ENCODE data around the gene NPAS3.

NPAS3 gene

DNA sequence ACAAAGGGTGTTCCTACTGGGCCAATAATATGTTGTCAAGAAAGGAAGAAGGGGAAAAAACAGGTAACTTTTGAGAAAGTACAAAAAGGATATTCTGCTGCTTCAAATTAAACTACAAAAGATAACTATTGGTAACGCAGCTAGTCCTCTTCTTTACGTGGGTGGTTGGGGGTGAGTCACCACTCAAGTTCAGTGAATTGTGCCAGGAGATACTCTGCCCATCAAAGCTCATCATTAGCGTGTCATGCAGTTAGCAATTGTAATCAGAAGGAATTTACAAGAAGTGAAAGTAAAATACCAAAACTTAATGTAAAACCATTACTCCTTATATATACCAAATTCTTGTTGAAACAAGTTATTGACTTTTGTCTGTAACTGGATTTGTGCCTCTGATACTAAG lies 342.0 kb downstream of the NPAS3 start:
- no peak overlapping the region for H3K27ac Mint-ChIP-seq
- DNase-seq (no peak), ATAC-seq (no peak)
- H3K4me1 Mint-ChIP-seq, result no peaks in the 10 kb centered on the region
- H3K36me3 Mint-ChIP-seq (ENCODE audit: low read depth), result no peaks in the 10 kb centered on the region
- H3K27me3 Mint-ChIP-seq, result no peaks in the 10 kb centered on the region
- no peak overlapping the region for H3K4me3 Mint-ChIP-seq
- H3K9me3 Mint-ChIP-seq, result peaks cover 5% of the 10 kb centered on the region

- DNase-seq, result no peak
- no peaks in the 10 kb centered on the region for H3K36me3 Mint-ChIP-seq (ENCODE audit: low read depth)
- no peak overlapping the region for H3K4me3 Mint-ChIP-seq
- ATAC-seq, result no peak
- H3K27ac Mint-ChIP-seq, result no peak overlapping the region
- H3K27me3 Mint-ChIP-seq, result no peaks in the 10 kb centered on the region
- H3K9me3 Mint-ChIP-seq, result peaks cover 3% of the 10 kb centered on the region
- H3K4me1 Mint-ChIP-seq, result no peaks in the 10 kb centered on the region
These were observed 343.9 kb downstream of the NPAS3 start for GRCh38 chr14:33282331-33283230.

- Mint-ChIP-seq H3K27me3 (no peaks in the 10 kb centered on the region), H3K9me3 (no peaks in the 10 kb centered on the region), H3K4me3 (no peak overlapping the region), H3K27ac (no peak overlapping the region), H3K36me3 (ENCODE audit: low read depth) (no peaks in the 10 kb centered on the region), H3K4me1 (no peaks in the 10 kb centered on the region)
- ATAC-seq (no peak), DNase-seq (no peak)
These were observed 347.4 kb downstream of the NPAS3 start for GRCh38 chr14:33285902-33286700.

GRCh38 chr14:33287189-33287588 lies 348.5 kb downstream of the NPAS3 start:
- no peaks in the 10 kb centered on the region for H3K36me3 Mint-ChIP-seq (ENCODE audit: low read depth)
- DNase-seq (no peak), ATAC-seq (no peak)
- H3K27ac Mint-ChIP-seq, result no peak overlapping the region
- no peak overlapping the region for H3K4me3 Mint-ChIP-seq
- peaks cover 5% of the 10 kb centered on the region for H3K9me3 Mint-ChIP-seq
- no peaks in the 10 kb centered on the region for H3K4me1 Mint-ChIP-seq
- H3K27me3 Mint-ChIP-seq, result no peaks in the 10 kb centered on the region

DNA sequence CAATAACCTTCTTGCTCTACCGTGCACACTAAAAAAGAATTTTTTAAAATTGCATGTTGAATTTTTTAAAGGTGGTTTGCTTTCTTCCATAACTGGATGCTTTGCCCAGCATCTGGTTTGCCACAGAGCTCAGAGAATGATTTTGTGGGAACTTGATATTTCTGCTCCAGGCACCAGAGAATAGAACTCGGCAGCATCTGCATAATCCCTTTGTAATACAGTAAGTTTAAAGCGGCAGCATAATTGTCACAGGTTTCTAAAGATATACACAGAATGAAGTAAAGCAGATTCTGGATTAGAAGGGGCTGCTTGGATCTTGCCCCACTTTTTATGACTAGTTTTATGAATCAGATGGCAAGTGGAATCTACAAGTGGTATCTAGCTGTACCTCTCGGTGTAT lies 352.0 kb downstream of the NPAS3 start:
- peaks cover 12% of the 10 kb centered on the region for H3K9me3 Mint-ChIP-seq
- no peak overlapping the region for H3K27ac Mint-ChIP-seq
- DNase-seq (no peak), ATAC-seq (no peak)
- no peaks in the 10 kb centered on the region for H3K27me3 Mint-ChIP-seq
- H3K36me3 Mint-ChIP-seq (ENCODE audit: low read depth), result no peaks in the 10 kb centered on the region
- no peaks in the 10 kb centered on the region for H3K4me1 Mint-ChIP-seq
- no peak overlapping the region for H3K4me3 Mint-ChIP-seq

DNA sequence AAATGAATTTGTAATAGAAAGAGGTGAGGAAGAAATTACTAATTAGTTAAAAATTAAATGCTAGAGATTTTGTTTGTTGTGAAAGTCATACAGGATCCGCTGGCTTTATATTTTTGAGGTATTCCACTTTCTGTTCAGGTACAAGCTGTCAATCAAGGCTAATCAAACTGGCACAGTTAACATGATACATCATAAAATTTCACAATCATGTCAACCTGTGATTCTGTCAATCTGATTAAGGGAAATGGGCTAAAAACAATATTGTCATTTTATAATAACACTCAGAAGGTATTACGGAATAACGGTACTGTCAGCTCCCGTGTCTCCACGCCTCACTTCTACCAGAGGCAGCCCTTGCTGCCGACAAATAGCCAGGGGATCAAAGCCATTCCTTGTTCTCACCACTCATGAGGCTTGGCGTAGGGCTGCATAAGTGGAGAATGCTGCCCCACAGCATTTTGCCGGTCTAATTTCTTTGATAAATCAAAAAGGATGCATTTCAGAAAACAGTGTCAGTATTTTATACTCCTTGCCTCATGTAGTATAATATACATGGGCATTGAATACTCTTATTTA lies 352.9 kb downstream of the NPAS3 start:
- DNase-seq (no peak), ATAC-seq (no peak)
- Mint-ChIP-seq H3K4me1 (no peaks in the 10 kb centered on the region), H3K27me3 (no peaks in the 10 kb centered on the region), H3K36me3 (ENCODE audit: low read depth) (no peaks in the 10 kb centered on the region), H3K9me3 (peaks cover 12% of the 10 kb centered on the region), H3K27ac (no peak overlapping the region), H3K4me3 (no peak overlapping the region)

DNA sequence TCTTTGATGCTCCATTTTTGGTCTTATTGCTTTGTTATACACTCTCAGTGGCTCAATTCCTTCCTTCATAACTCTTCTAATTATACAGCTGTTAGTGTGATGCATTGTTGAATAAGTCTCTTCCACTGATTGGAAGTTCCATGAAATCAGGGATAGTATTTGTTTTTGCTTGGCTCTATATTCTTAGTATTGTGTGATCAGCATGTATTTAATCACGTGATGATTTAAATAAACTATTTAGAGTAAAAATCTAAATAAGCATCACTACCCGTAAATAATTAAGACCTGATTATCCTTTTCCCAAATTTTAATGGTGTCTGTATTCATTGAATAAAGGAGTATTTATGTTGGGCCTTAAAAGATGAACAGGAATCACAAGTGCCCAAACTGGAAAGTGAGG lies 355.7 kb downstream of the NPAS3 start:
- DNase-seq, result no peak
- Mint-ChIP-seq H3K9me3 (peaks cover 12% of the 10 kb centered on the region), H3K27me3 (no peaks in the 10 kb centered on the region), H3K27ac (no peak overlapping the region), H3K4me3 (no peak overlapping the region), H3K4me1 (no peaks in the 10 kb centered on the region), H3K36me3 (ENCODE audit: low read depth) (no peaks in the 10 kb centered on the region)
- ATAC-seq, result no peak

DNA sequence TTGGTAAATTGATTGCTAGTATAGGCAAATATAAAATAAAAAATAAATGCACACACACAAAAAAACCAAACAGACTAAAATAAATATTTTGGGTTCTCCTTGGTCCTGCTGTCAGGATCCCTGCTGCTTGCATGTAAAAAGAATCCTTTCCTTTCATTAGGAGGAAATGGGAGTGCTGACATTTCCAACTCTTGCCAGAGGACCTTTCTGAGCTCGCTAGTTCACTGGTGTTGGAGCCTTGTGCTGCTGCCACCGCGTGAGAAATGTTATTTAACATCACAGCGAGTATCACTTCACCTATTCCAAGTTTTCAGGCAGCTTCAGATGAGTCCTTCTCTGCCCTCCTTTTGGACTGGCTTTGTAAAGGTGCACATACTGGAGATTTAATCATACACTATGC lies 358.9 kb downstream of the NPAS3 start:
- Mint-ChIP-seq H3K4me1 (no peaks in the 10 kb centered on the region), H3K4me3 (no peak overlapping the region), H3K9me3 (peaks cover 8% of the 10 kb centered on the region), H3K27me3 (no peaks in the 10 kb centered on the region), H3K36me3 (ENCODE audit: low read depth) (no peaks in the 10 kb centered on the region), H3K27ac (no peak overlapping the region)
- no peak for ATAC-seq
- no peak for DNase-seq

GRCh38 chr14:33307691-33308251 lies 369.1 kb downstream of the NPAS3 start:
- ATAC-seq, result no peak
- no peak for DNase-seq
- Mint-ChIP-seq H3K9me3 (no peaks in the 10 kb centered on the region), H3K27me3 (no peaks in the 10 kb centered on the region), H3K36me3 (ENCODE audit: low read depth) (no peaks in the 10 kb centered on the region), H3K4me1 (no peaks in the 10 kb centered on the region), H3K4me3 (no peak overlapping the region), H3K27ac (no peak overlapping the region)

DNA sequence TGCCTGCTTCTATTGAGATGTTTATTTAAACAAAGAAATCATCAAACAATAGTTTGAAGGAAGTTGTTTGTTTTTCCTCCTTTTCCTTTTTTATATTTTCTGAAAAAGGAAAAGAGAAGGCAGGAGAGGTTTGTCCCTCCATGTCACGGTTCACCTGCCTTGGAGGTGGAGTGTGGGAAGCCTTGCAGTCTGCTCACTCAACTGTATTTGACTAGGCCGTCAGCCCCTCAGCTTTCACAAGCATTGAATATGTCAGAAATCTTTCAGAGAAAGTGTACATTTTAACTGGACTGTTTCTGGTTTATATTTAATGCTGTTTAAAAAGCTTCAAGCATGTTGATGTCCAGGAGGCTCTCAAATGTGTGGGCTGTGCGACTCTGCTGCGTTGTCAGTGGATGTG lies 370.4 kb downstream of the NPAS3 start:
- no peak overlapping the region for H3K27ac Mint-ChIP-seq
- H3K4me1 Mint-ChIP-seq, result no peaks in the 10 kb centered on the region
- H3K27me3 Mint-ChIP-seq, result no peaks in the 10 kb centered on the region
- H3K4me3 Mint-ChIP-seq, result no peak overlapping the region
- ATAC-seq (no peak), DNase-seq (no peak)
- H3K36me3 Mint-ChIP-seq (ENCODE audit: low read depth), result no peaks in the 10 kb centered on the region
- no peaks in the 10 kb centered on the region for H3K9me3 Mint-ChIP-seq

DNA sequence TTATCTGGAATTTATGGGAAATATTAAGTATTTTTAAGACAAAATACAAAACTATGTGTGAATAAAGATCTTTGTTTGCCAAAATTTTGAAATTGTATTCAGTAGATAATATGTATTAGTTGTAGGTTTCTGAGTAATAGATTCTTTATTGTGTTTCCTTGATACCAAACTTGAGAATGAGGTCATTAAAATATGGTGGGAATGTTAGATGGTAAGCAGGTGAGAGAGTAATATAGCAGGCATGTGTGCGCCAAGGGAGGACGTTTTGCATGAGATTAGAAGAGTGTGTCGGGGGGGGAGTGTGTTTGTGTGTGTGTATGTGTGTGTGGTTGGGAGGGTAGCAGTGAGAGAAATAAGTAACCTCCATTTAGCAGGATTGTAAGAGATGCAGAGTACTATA lies 376.5 kb downstream of the NPAS3 start:
- H3K4me3 Mint-ChIP-seq, result no peak overlapping the region
- H3K27me3 Mint-ChIP-seq, result no peaks in the 10 kb centered on the region
- peaks cover 5% of the 10 kb centered on the region for H3K9me3 Mint-ChIP-seq
- H3K27ac Mint-ChIP-seq, result no peak overlapping the region
- no peak for ATAC-seq
- DNase-seq, result no peak
- no peaks in the 10 kb centered on the region for H3K4me1 Mint-ChIP-seq
- no peaks in the 10 kb centered on the region for H3K36me3 Mint-ChIP-seq (ENCODE audit: low read depth)

GRCh38 chr14:33315721-33316120 lies 377.0 kb downstream of the NPAS3 start:
- Mint-ChIP-seq H3K27me3 (no peaks in the 10 kb centered on the region), H3K36me3 (ENCODE audit: low read depth) (no peaks in the 10 kb centered on the region), H3K9me3 (peaks cover 5% of the 10 kb centered on the region), H3K27ac (no peak overlapping the region), H3K4me1 (no peaks in the 10 kb centered on the region), H3K4me3 (no peak overlapping the region)
- DNase-seq (no peak), ATAC-seq (no peak)

DNA sequence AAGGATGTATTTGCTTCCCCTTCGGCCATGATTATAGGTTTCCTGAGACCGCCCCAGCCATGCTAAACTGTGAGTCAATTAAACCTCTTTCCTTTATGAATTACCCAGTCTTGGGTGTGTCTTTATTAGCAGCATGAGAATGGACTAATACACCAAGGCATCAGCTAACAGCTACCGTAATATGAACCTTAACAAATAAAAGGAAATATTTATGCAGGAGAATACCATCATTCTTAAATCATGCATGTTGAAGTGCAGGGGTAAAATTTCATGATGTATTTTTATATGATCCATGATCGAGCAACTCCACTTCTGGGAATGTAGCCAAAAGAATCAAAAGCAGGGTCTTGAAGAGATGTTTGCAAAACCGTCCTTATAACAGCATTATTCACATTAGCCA lies 379.0 kb downstream of the NPAS3 start:
- H3K27ac Mint-ChIP-seq, result no peak overlapping the region
- ATAC-seq, result no peak

DNA sequence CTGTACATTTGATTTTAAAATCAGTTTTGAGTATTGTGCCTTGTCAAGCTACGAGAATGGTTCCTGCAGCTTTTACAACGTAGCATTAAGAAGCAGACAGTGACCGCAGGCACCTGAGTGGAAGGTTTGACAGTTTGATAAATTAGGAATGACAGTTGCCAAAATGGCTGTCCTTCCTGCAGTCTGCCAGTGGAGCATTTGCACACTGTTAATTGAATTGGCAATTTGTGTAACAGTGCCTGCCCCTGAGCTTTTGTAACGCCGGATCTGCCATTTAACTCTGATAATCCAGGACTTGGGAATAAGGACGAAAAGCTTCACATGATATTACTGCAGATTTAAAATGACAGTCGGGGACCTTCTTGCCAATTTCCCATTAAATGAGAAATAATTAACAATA lies 385.3 kb downstream of the NPAS3 start:
- no peak overlapping the region for H3K4me3 Mint-ChIP-seq
- no peaks in the 10 kb centered on the region for H3K4me1 Mint-ChIP-seq
- no peaks in the 10 kb centered on the region for H3K36me3 Mint-ChIP-seq (ENCODE audit: low read depth)
- H3K27me3 Mint-ChIP-seq, result no peaks in the 10 kb centered on the region
- no peaks in the 10 kb centered on the region for H3K9me3 Mint-ChIP-seq
- DNase-seq (no peak), ATAC-seq (no peak)
- no peak overlapping the region for H3K27ac Mint-ChIP-seq

More for the DNA sequence above, 379.0 kb downstream of the NPAS3 start:
- H3K27me3 Mint-ChIP-seq, result no peaks in the 10 kb centered on the region
- H3K36me3 Mint-ChIP-seq (ENCODE audit: low read depth), result no peaks in the 10 kb centered on the region
- no peak for DNase-seq
- H3K4me1 Mint-ChIP-seq, result no peaks in the 10 kb centered on the region
- no peak overlapping the region for H3K4me3 Mint-ChIP-seq
- H3K9me3 Mint-ChIP-seq, result peaks cover 5% of the 10 kb centered on the region
